Ishikawa (cell line): ENCODE data around the gene LAMB4.

ENCODE experiments used
- CEBPB ChIP-seq: IDR thresholded peaks from 2 replicates; pipeline ENCODE4 v1.6.1; 2012
- CREB1 ChIP-seq: IDR thresholded peaks from 2 replicates; pipeline ENCODE4 v1.6.1; 2012; ENCODE audit warnings: low read depth
- EGR1 ChIP-seq: IDR thresholded peaks from 2 replicates; pipeline ENCODE4 v1.6.1; 2012
- EP300 ChIP-seq: IDR thresholded peaks from 2 replicates; pipeline ENCODE4 v1.6.1; 2012; ENCODE audit warnings: borderline replicate concordance
- FOXM1 ChIP-seq: IDR thresholded peaks from 2 replicates; pipeline ENCODE4 v1.6.1; 2012; ENCODE audit warnings: low read depth, borderline replicate concordance
- NFIC ChIP-seq: IDR thresholded peaks from 2 replicates; pipeline ENCODE4 v1.6.1; 2012
- RAD21 ChIP-seq: IDR thresholded peaks from 2 replicates; pipeline ENCODE4 v1.6.1; 2012; ENCODE audit warnings: low read depth
- TAF1 ChIP-seq: IDR thresholded peaks from 2 replicates; pipeline ENCODE4 v1.6.1; 2012; ENCODE audit warnings: low read depth, mild to moderate bottlenecking
- TCF12 ChIP-seq: IDR thresholded peaks from 2 replicates; pipeline ENCODE4 v1.6.1; 2012; ENCODE audit warnings: low read depth
- TEAD4 ChIP-seq: IDR thresholded peaks from 2 replicates; pipeline ENCODE4 v1.6.1; 2012
- YY1 ChIP-seq: IDR thresholded peaks from 2 replicates; pipeline ENCODE4 v1.6.1; 2012; ENCODE audit warnings: low read depth
- ZBTB7A ChIP-seq: IDR thresholded peaks from 2 replicates; pipeline ENCODE4 v1.6.1; 2012; ENCODE audit warnings: low read depth
- TF ChIP-seq, protein P1 (sequence below): IDR thresholded peaks from 2 replicates; pipeline ENCODE4 v1.6.1; 2012; ENCODE audit warnings: low read depth, mild to moderate bottlenecking
- TF ChIP-seq, protein P2 (sequence below): IDR thresholded peaks from 2 replicates; pipeline ENCODE4 v1.6.1; 2012
- TF ChIP-seq, protein P3 (sequence below): IDR thresholded peaks from 2 replicates; pipeline ENCODE4 v1.6.1; 2012

LAMB4 gene

DNA sequence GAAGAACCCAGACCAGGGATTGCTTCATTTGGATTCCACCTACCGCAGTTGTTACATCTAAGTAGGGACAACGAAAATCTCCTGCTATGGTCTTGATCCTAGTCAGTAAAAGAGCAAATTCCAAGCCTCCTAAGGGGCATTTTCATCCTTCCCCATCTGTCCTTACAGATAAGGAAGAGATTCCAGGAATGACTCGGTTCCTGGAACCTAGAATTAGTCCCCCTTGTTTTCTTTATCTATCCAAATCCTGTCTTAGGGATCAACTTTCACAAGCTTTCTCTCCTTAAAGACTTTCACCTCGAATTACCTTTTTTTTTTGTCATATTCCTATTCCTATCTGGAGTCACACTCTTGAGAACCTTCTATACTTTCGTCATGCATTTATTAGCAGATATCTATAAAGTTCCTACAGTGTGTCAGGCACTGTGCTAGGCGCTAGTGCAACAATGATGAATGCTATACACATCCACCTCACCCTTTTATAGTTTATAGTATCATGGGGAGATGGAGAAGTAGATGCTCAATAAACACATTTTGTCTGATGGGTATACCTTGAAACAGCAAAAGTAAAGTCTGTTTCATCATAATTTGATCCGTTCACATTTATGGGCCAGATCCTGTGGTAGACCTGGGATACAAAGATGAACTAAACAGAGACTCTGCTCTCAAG, 39.2 kb downstream of the LAMB4 start:
- TF ChIP-seq NFIC (no peak), CEBPB (no peak), ZBTB7A (no peak), TEAD4 (no peak)
- TF ChIP-seq, protein P1, sequence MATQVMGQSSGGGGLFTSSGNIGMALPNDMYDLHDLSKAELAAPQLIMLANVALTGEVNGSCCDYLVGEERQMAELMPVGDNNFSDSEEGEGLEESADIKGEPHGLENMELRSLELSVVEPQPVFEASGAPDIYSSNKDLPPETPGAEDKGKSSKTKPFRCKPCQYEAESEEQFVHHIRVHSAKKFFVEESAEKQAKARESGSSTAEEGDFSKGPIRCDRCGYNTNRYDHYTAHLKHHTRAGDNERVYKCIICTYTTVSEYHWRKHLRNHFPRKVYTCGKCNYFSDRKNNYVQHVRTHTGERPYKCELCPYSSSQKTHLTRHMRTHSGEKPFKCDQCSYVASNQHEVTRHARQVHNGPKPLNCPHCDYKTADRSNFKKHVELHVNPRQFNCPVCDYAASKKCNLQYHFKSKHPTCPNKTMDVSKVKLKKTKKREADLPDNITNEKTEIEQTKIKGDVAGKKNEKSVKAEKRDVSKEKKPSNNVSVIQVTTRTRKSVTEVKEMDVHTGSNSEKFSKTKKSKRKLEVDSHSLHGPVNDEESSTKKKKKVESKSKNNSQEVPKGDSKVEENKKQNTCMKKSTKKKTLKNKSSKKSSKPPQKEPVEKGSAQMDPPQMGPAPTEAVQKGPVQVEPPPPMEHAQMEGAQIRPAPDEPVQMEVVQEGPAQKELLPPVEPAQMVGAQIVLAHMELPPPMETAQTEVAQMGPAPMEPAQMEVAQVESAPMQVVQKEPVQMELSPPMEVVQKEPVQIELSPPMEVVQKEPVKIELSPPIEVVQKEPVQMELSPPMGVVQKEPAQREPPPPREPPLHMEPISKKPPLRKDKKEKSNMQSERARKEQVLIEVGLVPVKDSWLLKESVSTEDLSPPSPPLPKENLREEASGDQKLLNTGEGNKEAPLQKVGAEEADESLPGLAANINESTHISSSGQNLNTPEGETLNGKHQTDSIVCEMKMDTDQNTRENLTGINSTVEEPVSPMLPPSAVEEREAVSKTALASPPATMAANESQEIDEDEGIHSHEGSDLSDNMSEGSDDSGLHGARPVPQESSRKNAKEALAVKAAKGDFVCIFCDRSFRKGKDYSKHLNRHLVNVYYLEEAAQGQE, result no peak

DNA sequence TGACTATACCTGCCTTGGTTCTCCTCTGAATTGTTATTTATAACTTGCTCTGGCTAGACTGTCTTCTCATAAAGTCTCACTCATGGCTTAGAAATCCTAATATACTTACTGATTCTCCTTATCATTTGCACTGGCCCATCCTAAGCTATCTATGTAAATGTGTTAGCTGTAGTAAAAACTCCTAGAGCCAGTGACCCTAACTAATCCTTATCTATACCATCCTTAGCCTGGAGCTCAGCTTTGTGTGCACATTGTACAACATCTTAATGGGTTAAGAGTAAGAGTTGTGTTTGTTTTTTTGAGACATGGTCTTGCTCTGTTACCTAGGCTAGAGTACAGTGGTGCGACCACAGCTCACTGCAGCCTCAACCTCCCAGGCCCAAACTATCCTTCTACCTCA, 40.8 kb downstream of the LAMB4 start:
- TF ChIP-seq TEAD4 (no peak), ZBTB7A (no peak), NFIC (no peak), YY1 (no peak)
- TF ChIP-seq, protein P2, sequence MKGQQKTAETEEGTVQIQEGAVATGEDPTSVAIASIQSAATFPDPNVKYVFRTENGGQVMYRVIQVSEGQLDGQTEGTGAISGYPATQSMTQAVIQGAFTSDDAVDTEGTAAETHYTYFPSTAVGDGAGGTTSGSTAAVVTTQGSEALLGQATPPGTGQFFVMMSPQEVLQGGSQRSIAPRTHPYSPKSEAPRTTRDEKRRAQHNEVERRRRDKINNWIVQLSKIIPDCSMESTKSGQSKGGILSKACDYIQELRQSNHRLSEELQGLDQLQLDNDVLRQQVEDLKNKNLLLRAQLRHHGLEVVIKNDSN, result no peak

DNA sequence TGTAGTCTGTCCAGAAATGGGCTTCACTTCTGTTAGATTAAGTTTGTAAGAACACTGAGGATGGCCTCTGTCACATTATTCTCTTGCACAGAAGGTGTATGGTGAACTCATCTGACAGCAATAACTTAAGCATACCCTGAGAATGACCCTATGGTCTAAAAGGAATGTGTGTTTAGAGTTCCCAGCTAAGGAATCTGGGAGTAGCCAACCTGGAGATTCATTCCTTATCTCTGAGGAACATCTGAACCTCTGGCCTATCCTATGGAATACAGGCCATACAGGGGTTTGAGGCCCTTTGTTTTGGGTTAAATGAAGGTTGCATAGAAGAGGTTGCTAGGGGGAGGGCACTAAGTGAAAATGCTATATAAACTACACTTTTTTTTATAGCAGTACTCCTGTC, 41.4 kb downstream of the LAMB4 start:
- no peak for TF ChIP-seq CREB1
- TF ChIP-seq EGR1, result no peak
- TF ChIP-seq, protein P2, result no peak
- TF ChIP-seq RAD21, result no peak

DNA sequence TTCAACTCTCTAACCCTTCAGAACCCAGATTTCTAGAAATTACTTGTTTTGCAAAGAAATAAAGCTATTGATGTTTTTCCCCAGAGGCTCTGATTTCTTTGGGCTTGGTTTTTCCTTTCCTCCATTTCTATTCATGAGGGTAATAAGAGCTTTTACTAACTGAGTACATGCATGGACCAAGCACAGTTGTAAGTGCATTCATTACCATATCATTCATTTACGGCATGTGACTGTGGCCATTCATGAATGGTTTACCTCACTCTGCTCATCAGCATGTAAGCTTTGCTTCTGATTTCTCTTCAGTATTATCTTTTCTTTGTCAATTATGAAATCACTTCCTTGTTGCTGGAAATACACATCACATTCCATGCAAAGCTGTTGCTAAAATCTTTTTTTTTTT, 42.4 kb downstream of the LAMB4 start:
- TF ChIP-seq TAF1 (no peak), YY1 (no peak), CEBPB (no peak), ZBTB7A (no peak), NFIC (no peak)

DNA sequence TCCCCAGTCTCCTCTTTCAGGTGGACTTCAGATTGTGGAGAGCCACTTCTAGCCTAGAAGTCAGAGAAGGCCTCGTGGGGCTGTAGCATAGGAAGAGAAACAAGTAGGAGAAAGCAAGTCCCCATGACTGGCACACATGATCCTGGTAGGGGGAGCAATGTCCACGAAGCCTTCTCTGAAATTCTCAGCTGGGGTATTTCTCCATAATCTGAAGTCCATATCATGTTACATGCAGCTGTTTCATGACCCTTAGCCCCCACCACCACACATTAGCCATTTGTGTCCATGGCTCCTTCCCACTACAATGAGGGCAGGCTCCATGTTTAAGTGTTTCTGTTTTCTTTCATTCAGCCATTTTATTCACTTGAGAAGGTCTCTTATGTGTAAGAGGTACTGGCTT, 43.2 kb downstream of the LAMB4 start:
- TF ChIP-seq TEAD4, result no peak

DNA sequence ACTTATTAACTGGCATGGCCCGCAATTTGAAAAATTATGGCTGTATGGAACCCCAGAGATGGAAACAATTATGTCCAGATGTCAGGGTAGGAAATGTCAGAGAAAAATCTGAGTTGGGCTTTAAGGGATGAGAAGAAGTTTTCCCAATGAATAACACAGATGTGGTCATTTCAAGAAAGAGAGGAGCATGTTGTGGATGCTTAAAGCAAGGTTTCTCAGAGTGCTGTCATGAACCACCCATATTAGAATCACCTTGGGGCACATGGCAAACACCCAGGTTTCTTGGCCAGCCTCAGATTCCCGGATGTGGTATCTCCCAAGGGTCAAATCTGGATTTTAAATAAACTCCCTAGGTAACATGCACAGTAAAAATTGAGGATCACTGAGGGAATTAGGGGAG, 43.6 kb downstream of the LAMB4 start:
- TF ChIP-seq RAD21 (no peak), EP300 (no peak), YY1 (no peak), TAF1 (no peak), FOXM1 (no peak), NFIC (no peak), ZBTB7A (no peak), TEAD4 (no peak), CEBPB (no peak), EGR1 (no peak), CREB1 (no peak), TCF12 (no peak)
- TF ChIP-seq, protein P3, sequence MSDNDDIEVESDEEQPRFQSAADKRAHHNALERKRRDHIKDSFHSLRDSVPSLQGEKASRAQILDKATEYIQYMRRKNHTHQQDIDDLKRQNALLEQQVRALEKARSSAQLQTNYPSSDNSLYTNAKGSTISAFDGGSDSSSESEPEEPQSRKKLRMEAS, result no peak
- TF ChIP-seq, protein P2, result no peak
- TF ChIP-seq, protein P1, result no peak

DNA sequence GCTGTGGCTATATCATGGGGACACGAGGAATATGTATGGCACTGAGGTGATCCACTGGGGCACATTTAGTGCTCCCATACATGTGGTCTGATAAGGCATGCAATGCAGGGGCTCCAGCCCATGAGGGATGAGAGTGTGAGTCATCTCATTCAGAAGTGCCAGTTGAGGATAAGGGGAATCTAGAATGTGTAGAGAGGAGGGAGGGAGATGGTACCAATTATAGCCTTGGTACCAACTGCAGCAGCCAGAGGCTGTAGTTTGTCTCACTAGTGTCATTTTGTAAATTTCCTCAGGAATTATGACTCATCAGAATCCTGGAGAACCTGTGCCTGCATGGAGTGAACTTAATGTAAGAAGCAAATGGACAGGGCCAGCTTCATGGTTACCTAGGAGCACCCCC, 46.2 kb downstream of the LAMB4 start:
- TF ChIP-seq TEAD4, result no peak
- no peak for TF ChIP-seq CREB1
- TF ChIP-seq NFIC, result no peak
- no peak for TF ChIP-seq EP300
- TF ChIP-seq, protein P2, result no peak
- no peak for TF ChIP-seq TAF1
- TF ChIP-seq RAD21, result no peak
- TF ChIP-seq EGR1, result no peak
